GM18861 (cell line): ENCODE measurements around the gene GYPB.
"Not testable (repeated sequence)": the region's sequence is repeated elsewhere in the genome, so short reads cannot be mapped to it uniquely, and the experiment has no call there.

Experiments
- ATAC-seq: cut with Tn5 transposase; IDR thresholded peaks from one replicate; pipeline ENCODE4 v1.9.1; 2021; ENCODE audit not compliant: unreplicated experiment

GYPB gene

GRCh38 chr4:144019277-144019676, at the start of gene GYPB:
Gene GYPB, minus strand, starts transcription at chr4:144019380. Its CDS starts 93 bp downstream, at chr4:144019287.
- not testable (repeated sequence) for ATAC-seq

- ATAC-seq, result not testable (repeated sequence)
Observed at GRCh38 chr4:144061556-144061955, 42.4 kb upstream of the GYPB start.

- ATAC-seq, result not testable (repeated sequence)
Observed at GRCh38 chr4:144060234-144060859, 41.2 kb upstream of the GYPB start.

GRCh38 chr4:144056800-144057199, 37.6 kb upstream of the GYPB start:
- ATAC-seq, result no peak

DNA sequence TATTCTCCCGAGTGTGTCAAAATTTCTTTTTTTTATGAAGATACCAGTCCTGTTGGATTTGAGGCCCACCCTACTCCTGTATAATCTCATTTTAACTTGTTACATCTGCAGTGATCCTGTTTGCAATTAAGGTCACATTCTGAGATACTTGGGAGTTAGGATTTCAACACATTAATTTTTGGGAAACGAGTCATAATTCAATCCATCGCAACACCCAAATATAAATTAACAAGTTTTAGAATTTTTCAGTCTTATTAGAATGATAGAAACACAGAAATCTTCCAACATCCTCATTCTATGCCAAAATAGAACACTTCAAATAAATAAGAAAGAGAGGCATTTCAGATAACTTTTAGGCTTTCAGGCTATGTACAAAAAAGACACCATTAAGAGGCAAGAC, 36.2 kb upstream of the GYPB start:
- ATAC-seq, result not testable (repeated sequence)

GRCh38 chr4:144051494-144051893, 32.3 kb upstream of the GYPB start:
- not testable (repeated sequence) for ATAC-seq

DNA sequence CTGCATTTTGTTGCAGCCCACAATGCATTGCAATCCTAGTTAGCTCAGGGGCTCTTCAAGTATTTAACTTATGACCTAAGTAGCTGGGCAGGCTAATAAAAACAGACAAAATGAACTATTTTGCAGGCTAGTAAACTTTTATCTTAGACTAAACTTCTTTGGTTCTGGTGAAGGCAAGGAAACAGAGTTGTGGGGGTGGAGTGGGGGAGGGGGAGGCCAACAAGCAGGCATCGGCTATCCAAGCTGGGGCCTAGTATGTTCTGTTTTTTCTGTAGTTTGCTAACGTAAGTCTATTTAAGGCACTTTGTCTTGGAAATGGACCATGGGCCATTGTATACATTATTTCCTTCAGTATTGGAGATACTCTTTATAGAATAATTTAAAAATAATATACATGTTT, 31.5 kb upstream of the GYPB start:
- ATAC-seq, result not testable (repeated sequence)

DNA sequence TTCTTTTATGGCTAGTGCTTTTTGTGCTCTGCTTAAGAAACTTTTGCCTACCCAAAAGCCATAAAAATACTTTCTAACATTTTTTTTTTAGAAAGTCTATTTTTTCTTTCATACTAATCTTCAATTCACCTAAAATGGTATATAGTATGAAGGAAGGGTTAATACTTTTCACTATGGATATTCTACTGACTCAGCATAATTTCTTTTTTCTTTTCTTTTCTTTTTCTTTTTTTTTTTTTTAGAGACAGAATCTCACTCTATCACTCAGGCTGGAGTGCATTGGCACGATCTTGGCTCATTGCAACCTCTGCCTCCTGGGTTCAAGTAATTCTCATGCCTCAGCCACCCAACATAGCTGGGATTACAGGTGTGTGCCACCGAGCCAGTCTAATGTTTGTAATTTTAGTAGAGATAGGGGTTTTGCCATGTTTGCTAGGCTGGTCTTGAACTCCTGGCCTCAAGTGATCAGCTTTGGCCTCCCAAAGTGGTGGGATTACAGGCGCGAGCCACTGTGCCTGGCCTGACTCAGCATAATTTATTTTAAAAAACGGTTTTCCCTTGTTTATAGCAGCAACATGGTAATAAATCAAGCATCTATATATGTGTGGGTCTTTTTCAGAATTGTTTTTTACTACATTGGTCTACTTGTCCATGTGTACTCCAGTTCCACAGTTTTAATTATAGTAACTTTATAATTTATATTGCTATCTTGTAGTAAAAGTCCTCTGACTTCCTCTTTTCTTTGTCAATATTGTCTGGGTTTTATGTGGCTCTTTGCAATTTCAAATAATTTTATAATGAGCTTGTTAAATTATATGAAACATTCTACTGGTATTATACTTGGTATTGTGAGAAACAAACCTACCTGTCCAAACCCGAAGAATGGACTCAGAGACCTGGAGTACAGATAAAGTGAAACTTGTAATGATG, 30.6 kb upstream of the GYPB start:
- not testable (repeated sequence) for ATAC-seq

DNA sequence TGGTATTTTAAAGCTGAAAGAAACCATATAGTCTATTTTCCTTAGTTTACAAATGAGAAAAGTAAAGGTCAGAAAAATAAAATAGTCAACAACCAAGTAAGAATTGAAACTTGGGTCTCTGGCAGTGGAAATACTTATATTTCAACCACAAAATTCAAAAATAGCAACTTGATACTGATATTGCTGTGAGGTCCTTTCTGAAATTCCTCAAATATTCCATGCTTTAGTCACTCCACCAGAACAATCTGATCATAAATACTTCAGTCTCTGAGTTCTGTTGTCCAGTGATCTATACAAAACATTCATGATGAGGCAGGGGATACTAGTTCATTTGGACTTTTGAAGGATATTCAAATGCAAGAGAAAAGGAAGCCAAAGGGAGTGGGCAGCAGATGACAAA, 25.8 kb upstream of the GYPB start:
- not testable (repeated sequence) for ATAC-seq

GRCh38 chr4:144032580-144032979, 13.4 kb upstream of the GYPB start:
- not testable (repeated sequence) for ATAC-seq

DNA sequence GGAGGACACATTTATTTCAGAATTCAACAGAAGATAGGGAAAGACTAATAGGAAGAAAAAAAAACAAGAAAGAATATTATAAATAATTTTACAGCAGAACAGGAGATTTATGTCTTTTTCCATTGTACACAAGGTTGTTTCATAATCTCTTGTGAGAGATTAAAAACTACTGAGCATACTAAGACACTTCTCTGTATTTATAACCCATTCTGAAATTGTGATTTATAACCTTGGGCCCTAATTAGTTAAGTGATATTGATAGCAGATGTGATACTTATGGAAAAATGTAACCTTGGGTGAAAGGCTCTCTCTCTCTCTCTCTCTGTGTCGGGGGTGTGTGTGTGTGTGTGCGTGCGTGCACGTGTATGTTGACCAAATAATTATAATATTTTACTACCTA, 12.7 kb upstream of the GYPB start:
- not testable (repeated sequence) for ATAC-seq

- not testable (repeated sequence) for ATAC-seq
Observed at GRCh38 chr4:144031369-144031768, 12.2 kb upstream of the GYPB start.

DNA sequence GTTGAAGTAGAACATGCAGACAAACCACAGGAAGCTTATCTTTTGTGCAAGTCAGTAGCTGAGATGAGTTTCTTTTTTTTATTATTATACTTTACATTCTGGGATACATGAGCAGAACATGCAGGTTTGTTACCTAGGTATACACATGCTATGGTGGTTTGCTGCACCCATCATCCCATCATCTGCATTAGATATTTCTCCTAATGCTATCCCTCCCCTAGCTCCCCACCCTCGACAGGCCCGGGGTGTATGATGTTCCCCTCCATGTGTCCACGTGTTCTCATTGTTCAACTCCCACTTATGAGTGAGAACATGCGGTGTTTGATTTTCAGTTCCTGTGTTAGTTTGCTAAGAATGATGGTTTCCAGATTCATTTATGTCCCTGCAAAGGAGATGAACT, 11.5 kb upstream of the GYPB start:
- not testable (repeated sequence) for ATAC-seq

GRCh38 chr4:144026682-144027081, 7.5 kb upstream of the GYPB start:
- ATAC-seq, result not testable (repeated sequence)

DNA sequence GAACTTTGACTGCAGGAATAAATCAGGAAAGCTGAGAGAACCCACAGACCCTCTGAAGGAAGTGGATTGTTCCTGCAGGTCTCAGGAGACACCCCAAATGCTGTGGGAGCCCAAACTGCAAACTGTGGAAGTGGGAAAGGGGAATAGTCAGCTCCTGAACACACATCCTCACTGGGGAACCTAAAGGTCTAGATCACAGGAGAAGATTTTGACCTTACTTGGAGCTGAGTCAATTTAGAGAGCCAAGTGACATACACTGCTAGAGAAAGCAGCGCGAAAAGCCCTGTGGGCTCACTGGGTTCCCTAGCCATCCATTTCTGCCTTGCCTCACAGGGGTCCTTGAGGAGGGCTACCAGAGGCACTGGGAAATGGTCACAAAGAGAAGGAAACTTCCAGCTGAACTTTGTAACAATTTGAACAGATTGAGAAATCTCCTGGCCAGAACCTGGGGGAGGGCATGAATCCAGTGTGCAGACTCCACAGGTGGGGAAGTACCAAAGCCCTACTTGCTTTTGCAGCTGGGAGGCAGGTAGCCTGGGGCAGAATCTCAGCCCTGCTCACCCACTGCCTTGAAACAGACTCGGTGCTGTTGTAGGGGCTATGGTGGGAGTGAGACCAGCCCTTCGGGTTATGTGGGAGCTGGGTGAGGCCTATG, 5.3 kb upstream of the GYPB start:
- ATAC-seq, result not testable (repeated sequence)

- ATAC-seq, result not testable (repeated sequence)
Observed at GRCh38 chr4:144022772-144023400, 3.7 kb upstream of the GYPB start.

DNA sequence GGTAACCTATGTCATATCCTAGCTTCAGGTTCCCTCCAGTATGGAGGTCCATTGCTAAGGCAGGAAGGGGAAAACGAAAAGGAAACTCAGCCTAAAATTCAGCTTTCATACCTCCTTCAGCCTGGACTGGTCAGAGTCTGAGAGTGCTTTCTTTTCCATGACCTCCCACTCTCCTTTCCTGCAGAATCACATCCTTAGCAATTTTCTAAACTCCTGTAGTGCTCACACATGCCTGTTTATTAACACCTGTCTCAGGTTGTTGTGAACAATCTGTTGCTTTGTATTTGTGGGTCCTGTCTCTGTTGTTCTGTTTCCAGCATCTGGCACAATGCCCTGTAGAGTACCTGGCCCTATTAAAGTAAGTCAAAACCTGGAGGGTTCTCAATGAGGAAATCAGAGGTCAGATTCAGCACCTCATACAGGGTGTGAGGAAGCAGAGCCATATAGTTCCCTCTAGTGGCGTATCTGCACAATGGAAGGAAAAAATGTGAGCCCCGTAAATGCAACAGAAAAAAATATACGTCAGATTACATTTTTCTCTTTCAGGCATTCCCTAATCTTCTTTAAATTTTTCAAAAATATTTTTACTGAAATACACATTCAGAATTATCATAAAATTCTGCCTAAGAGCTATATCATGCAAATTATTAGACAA, 2.3 kb upstream of the GYPB start:
- ATAC-seq, result peak; percentile 78

DNA sequence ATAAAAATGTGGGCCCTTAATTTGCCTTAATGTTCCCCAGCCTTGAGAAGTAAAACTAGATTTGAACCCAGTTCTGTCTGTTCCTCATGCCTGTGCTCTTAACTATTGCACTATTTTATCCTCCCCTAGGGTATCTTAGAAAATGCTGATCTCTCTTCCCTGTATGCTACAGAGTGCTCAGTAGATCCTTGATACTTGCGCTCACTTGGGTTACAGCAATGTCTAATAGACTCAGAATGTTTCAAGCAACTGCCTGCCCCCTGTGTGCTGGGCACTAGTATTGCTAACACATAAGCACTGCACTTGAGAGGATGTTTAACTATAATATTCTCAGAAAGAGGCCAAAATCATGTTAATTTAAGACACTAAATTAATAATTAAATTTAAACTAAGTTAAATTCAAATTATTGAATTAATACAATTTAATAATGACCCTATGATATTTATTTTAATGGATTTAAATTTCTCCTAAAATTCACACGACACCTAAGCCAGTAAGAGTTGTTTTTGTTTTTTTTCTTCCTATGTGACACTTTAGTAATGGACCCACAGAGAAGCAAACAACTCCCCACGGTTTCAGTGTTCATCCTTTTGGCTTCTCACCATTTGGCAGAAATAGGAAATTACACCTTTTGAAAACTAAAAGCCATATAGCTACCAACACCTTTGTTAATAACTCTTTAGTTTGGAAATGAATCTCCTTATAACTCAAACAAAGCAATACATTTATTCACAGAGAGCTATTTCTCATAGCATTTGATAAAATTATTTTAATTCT, 768 bp downstream of the GYPB start:
- not testable (repeated sequence) for ATAC-seq

- ATAC-seq, result not testable (repeated sequence)
Observed at GRCh38 chr4:144017271-144017670, 1.9 kb downstream of the GYPB start.
